GM23338 (cell line): ENCODE measurements around the gene ATP5ME. TPM values are rescaled to one million over a fixed set of nuclear protein-coding genes. Genes with fewer than 3 reads are reported as not detected.

ENCODE experiments used
- ATAC-seq: fragments of 200-7000 bp; cut with Tn5 transposase; 3 replicates; pipeline ENCODE4 v1.9.1; 2020
- DNase-seq: peaks from one replicate; pipeline ENCODE4 v3.0.0-alpha.2; 2015; ENCODE audit warnings: low spot score
- H2AFZ ChIP-seq: fragments of 200-600 bp; sonication (generic); 2 replicates; pipeline ENCODE4 v1.8.0; 2016; ENCODE audit warnings: antibody characterized with exemption, mild to moderate bottlenecking, moderate library complexity
- H3F3A ChIP-seq: fragments of 200-600 bp; sonication (generic); replicated peaks from 2 replicates; pipeline ENCODE4 v1.8.0; 2017; ENCODE audit warnings: antibody characterized with exemption, mixed run types, low read depth
- H3K27ac ChIP-seq: fragments of 200-600 bp; sonication (generic); 2 replicates; pipeline ENCODE4 v1.6.1; 2016; ENCODE audit warnings: low read depth
- H3K27me3 ChIP-seq: fragments of 200-600 bp; sonication (generic); 2 replicates; pipeline ENCODE4 v1.8.0; 2016; ENCODE audit warnings: mild to moderate bottlenecking, mixed run types, moderate library complexity; ENCODE audit not compliant: insufficient read depth
- H3K36me3 ChIP-seq: fragments of 200-600 bp; sonication (generic); 2 replicates; pipeline ENCODE4 v1.8.0; 2016; ENCODE audit warnings: mild to moderate bottlenecking; ENCODE audit not compliant: insufficient read depth
- H3K4me1 ChIP-seq: fragments of 200-600 bp; sonication (generic); 2 replicates; pipeline ENCODE4 v1.8.0; 2016; ENCODE audit warnings: mild to moderate bottlenecking, moderate library complexity; ENCODE audit not compliant: insufficient read depth
- H3K4me2 ChIP-seq: fragments of 200-600 bp; sonication (generic); 2 replicates; pipeline ENCODE4 v1.7.1; 2017; ENCODE audit warnings: mixed run types
- H3K4me3 ChIP-seq: fragments of 200-600 bp; sonication (generic); 2 replicates; pipeline ENCODE4 v1.6.1; 2016; ENCODE audit warnings: mixed run types
- H3K79me2 ChIP-seq: fragments of 200-600 bp; sonication (generic); replicated peaks from 2 replicates; pipeline ENCODE4 v1.8.0; 2017; ENCODE audit warnings: mild to moderate bottlenecking; ENCODE audit not compliant: insufficient read depth
- H3K9me2 ChIP-seq: fragments of 200-600 bp; sonication (generic); 2 replicates; pipeline ENCODE4 v1.8.0; 2017; ENCODE audit not compliant: insufficient read depth
- H4K20me1 ChIP-seq: fragments of 200-600 bp; sonication (generic); replicated peaks from 2 replicates; pipeline ENCODE4 v1.8.0; 2017; ENCODE audit warnings: mild to moderate bottlenecking; ENCODE audit not compliant: insufficient read depth
- H3K27ac Mint-ChIP-seq: 2 replicates; pipeline ENCODE4 v1.8.0; 2020; ENCODE audit warnings: inconsistent platforms, mild to moderate bottlenecking, moderate library complexity, mixed read lengths
- H3K27me3 Mint-ChIP-seq: 3 replicates; pipeline ENCODE4 v1.8.0; 2022; ENCODE audit warnings: low read depth, mild to moderate bottlenecking, moderate library complexity, mixed read lengths, inconsistent platforms; ENCODE audit not compliant: insufficient read depth, poor library complexity
- H3K36me3 Mint-ChIP-seq: 3 replicates; pipeline ENCODE4 v1.8.0; 2021; ENCODE audit warnings: low read depth, mild to moderate bottlenecking, inconsistent platforms, moderate library complexity, mixed read lengths
- H3K4me1 Mint-ChIP-seq: 3 replicates; pipeline ENCODE4 v1.8.0; 2020; ENCODE audit warnings: mild to moderate bottlenecking, inconsistent platforms, mixed read lengths
- H3K4me3 Mint-ChIP-seq: 3 replicates; pipeline ENCODE4 v1.8.0; 2021; ENCODE audit warnings: moderate library complexity, mild to moderate bottlenecking, inconsistent platforms, mixed read lengths
- H3K9me3 Mint-ChIP-seq: 3 replicates; pipeline ENCODE4 v1.8.0; 2020; ENCODE audit warnings: moderate library complexity, mild to moderate bottlenecking, inconsistent platforms, mixed read lengths
- CREB1 ChIP-seq: fragments of 250-450 bp; sonication (Bioruptor Pico); IDR thresholded peaks from 2 replicates; pipeline ENCODE4 v1.5.0; 2020; ENCODE audit warnings: low read depth, mild to moderate bottlenecking, moderate library complexity
- EZH2 ChIP-seq: fragments of 200-600 bp; sonication (generic); IDR thresholded peaks from one replicate; pipeline ENCODE4 v1.8.0; 2017; ENCODE audit warnings: antibody characterized with exemption, mild to moderate bottlenecking, low read depth; ENCODE audit not compliant: unreplicated experiment
- EZH2phosphoT487 ChIP-seq: fragments of 200-600 bp; sonication (generic); IDR thresholded peaks from one replicate; pipeline ENCODE4 v1.8.1; 2018; ENCODE audit warnings: antibody characterized with exemption; ENCODE audit not compliant: unreplicated experiment
- NANOG ChIP-seq: IDR thresholded peaks from 2 replicates; pipeline ENCODE4 v1.6.1; 2016; ENCODE audit warnings: antibody characterized with exemption, borderline replicate concordance
- REST ChIP-seq: IDR thresholded peaks from one replicate; pipeline ENCODE4 v1.6.1; 2018; ENCODE audit warnings: antibody characterized with exemption; ENCODE audit not compliant: unreplicated experiment
- STAT1 ChIP-seq: IDR thresholded peaks from one replicate; pipeline ENCODE4 v1.6.1; 2016; ENCODE audit warnings: antibody characterized with exemption; ENCODE audit not compliant: unreplicated experiment
- ZNF462 ChIP-seq: fragments of 250-450 bp; sonication (Bioruptor Pico); IDR thresholded peaks from 2 replicates; pipeline ENCODE4 v1.5.0; 2020; ENCODE audit warnings: mild to moderate bottlenecking, moderate library complexity
- polyA plus RNA-seq: library from polyadenylated mRNA; unstranded; fragments of >200 nt; fragmentation: Nextera tagmentation; extraction: Ambion mirVana; gene quantifications from 2 replicates; pipeline ENCODE4 v1.2.1, GENCODE V29; 2016
- total RNA-seq: library from RNA; depleted of rRNA; stranded (reverse); fragments of >200 nt; shearing (Covaris generic); gene quantifications from 2 replicates; pipeline ENCODE4 v1.2.3, GENCODE V29; 2014

ATP5ME gene
- total and polyA plus RNA-seq, 2 experiments from 2014 or later = 60.5 to 2,021 TPM

- Histone ChIP-seq H3F3A (no peaks in the 10 kb centered on the region), H3K9me2 (no peaks in the 10 kb centered on the region), H2AFZ (no peak overlapping the region), H3K4me2 (no peak overlapping the region), H3K4me1 (no peaks in the 10 kb centered on the region), H3K36me3 (no peaks in the 10 kb centered on the region), H4K20me1 (no peaks in the 10 kb centered on the region), H3K79me2 (no peaks in the 10 kb centered on the region), H3K27me3 (no peaks in the 10 kb centered on the region), H3K27ac (no peak overlapping the region), H3K4me3 (no peak overlapping the region)
- Mint-ChIP-seq H3K27me3 (peaks cover 21% of the 10 kb centered on the region), H3K4me1 (no peaks in the 10 kb centered on the region; the same call in 2 of the 3 replicates), H3K36me3 (peaks cover 8% of the 10 kb centered on the region; the same call in 1 of the 3 replicates), H3K27ac (no peak overlapping the region), H3K9me3 (peaks cover 21% of the 10 kb centered on the region), H3K4me3 (no peak overlapping the region)
- ATAC-seq (no peak), DNase-seq (no peak)
- TF ChIP-seq REST (no peak), STAT1 (no peak), CREB1 (no peak)
These were observed 41.8 kb downstream of the ATP5ME start for GRCh38 chr4:632196-632790.

DNA sequence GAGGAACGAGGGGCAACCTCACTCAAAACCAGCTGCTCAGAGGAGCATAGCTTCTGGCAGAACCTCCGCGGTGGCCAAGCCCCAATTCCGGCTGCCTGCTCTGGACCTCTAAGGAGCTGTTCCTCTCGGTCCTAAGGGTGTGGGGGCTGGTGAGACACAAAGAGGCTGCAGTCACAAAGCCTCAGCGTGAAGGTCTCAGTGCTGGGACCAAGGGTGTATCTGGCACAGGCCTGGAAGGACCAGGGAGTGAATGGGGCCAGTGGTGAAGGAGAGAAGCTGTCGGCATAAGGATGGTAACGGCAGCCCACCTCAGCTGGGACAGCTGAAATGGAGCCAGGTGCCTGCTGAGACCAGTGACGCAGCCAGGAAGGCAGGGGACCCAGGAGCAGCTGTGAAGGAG, 43.4 kb downstream of the ATP5ME start:
- DNase-seq (no peak), ATAC-seq (no peak)
- H3K79me2 ChIP-seq = no peaks in the 10 kb centered on the region
- H3K27ac ChIP-seq = no peak overlapping the region
- H3K4me1 ChIP-seq = no peaks in the 10 kb centered on the region
- no peaks in the 10 kb centered on the region for H3K27me3 ChIP-seq
- Mint-ChIP-seq H3K4me1 (no peaks in the 10 kb centered on the region; the same call in 2 of the 3 replicates), H3K4me3 (no peak overlapping the region), H3K27me3 (peaks cover 24% of the 10 kb centered on the region), H3K27ac (no peak overlapping the region), H3K36me3 (peaks cover 8% of the 10 kb centered on the region; the same call in 1 of the 3 replicates), H3K9me3 (peaks cover 21% of the 10 kb centered on the region)
- H3K9me2 ChIP-seq = no peaks in the 10 kb centered on the region
- no peaks in the 10 kb centered on the region for H3F3A ChIP-seq
- no peak overlapping the region for H3K4me3 ChIP-seq
- no peak overlapping the region for H3K4me2 ChIP-seq
- H4K20me1 ChIP-seq = no peaks in the 10 kb centered on the region
- H2AFZ ChIP-seq = no peak overlapping the region
- H3K36me3 ChIP-seq = no peaks in the 10 kb centered on the region
- TF ChIP-seq REST (no peak), EZH2phosphoT487 (no peak), CREB1 (no peak), EZH2 (no peak), NANOG (no peak), ZNF462 (CRISPR knock-in tag) (no peak)
